Stomach (tissue), 9 donors: ENCODE results near the gene MMP21. TPM values are rescaled to one million over a fixed set of nuclear protein-coding genes. Genes with fewer than 3 reads are reported as not detected.

Experiments
- DNase-seq, 2 donors: peaks; one replicate each; pipeline versions ENCODE4 v3.0.0 to v3.0.0-alpha.2; 2013 to 2019
- H3K27ac ChIP-seq, 5 donors: fragments of 200-600 bp in 4 of 5; sonication (generic) in 4 of 5; one replicate each; pipeline ENCODE4 v1.5.1; 2013 to 2019; ENCODE audit warnings: mild to moderate bottlenecking in 1 of 5, moderate library complexity in 1 of 5
- H3K27me3 ChIP-seq, 3 donors: fragments of 200-600 bp; sonication (generic); one replicate each; pipeline ENCODE4 v1.5.1; 2017 to 2019; ENCODE audit warnings: mixed run types in 1 of 3
- H3K36me3 ChIP-seq, 4 donors: fragments of 200-600 bp; sonication (generic); 1 replicate in 3 of 4; 2 replicates in 1 of 4; pipeline ENCODE4 v1.5.1; 2016 to 2019
- H3K4me1 ChIP-seq, 4 donors: fragments of 200-600 bp; sonication (generic); one replicate each; pipeline ENCODE4 v1.5.1; 2016 to 2019
- H3K4me3 ChIP-seq, 4 donors: fragments of 200-600 bp; sonication (generic) in 3 of 4; one replicate each; pipeline ENCODE4 v1.5.1; 2016 to 2019; ENCODE audit warnings: mild to moderate bottlenecking in 1 of 4
- H3K9me3 ChIP-seq, 4 donors: fragments of 200-600 bp; sonication (generic); one replicate each; pipeline ENCODE4 v1.5.1; 2016 to 2019
- CTCF ChIP-seq, 7 experiments: fragments of 450-650 bp in 4 of 7; fragments of 200-600 bp in 3 of 7; sonication (generic) in 3 of 7; IDR thresholded peaks; one replicate each; pipeline ENCODE4 v1.5.1; 2016 to 2019; ENCODE audit warnings: antibody characterized with exemption in 7 of 7, control low read depth in 2 of 7, mild to moderate bottlenecking in 1 of 7
- EP300 ChIP-seq: sonication (generic); formaldehyde crosslinking; IDR thresholded peaks from one replicate; pipeline ENCODE4 v1.6.1; 2017; ENCODE audit warnings: antibody characterized with exemption
- POLR2A ChIP-seq, 4 donors: fragments of 450-650 bp; IDR thresholded peaks; one replicate each; pipeline ENCODE4 v1.6.1; 2016; ENCODE audit warnings: antibody characterized with exemption in 4 of 4, control low read depth in 2 of 4, mild to moderate bottlenecking in 1 of 4, moderate library complexity in 1 of 4
- POLR2AphosphoS5 ChIP-seq, 3 donors: sonication (generic); formaldehyde crosslinking; IDR thresholded peaks; one replicate each; pipeline ENCODE4 v1.6.1; 2016; ENCODE audit warnings: antibody characterized with exemption in 3 of 3
- WGBS, 5 donors: extraction: QIAGEN DNeasy Blood & Tissue Kit in 3 of 5; methylation state at CpG; one replicate each; pipeline versions ENCODE4 v1.1.5 to v1.1.7; 2013 to 2018; 5-methylcytosine and 5-hydroxymethylcytosine counted together
- intact Hi-C: fragments of 100-400 bp; cut with DNase I; formaldehyde crosslinking; loops from one replicate; pipeline ENCODE4 v1.15.1; 2023; ENCODE audit warnings: low total_unique reads
- polyA plus RNA-seq, 3 donors: library from polyadenylated mRNA; stranded (reverse); fragments of 200-250 nt; gene quantifications; one replicate each; pipeline ENCODE4 v1.2.3, GENCODE V29; 2013
- total RNA-seq, 5 donors: library from RNA; depleted of rRNA; stranded (reverse); fragments of >200 nt; gene quantifications; one replicate each; pipeline versions ENCODE4 v1.1.0 to v1.2.3, GENCODE V29; 2014 to 2016
- donor health status: healthy with polysubstance abuse.
- donor health status: Bipolar disorder and iron deficiency.
- donor health status: healthy.

MMP21 gene
- total and polyA plus RNA-seq, 8 donors: 0.45 TPM; not detected in 7

GRCh38 chr10:125815764-125816163 is 40.1 kb upstream of the MMP21 start:
- Histone ChIP-seq H3K27ac (no peak overlapping the region), H3K36me3 (peaks cover 18 to 51% (median 45%) of the 10 kb centered on the region in 4 donors), H3K4me3 (no peak overlapping the region), H3K27me3 (no peaks in the 10 kb centered on the region), H3K9me3 (no peaks in the 10 kb centered on the region), H3K4me1 (peaks cover 0 to 6% (median 0%) of the 10 kb centered on the region in 4 donors)
- 0 to 53% (median 39%) methylated on average over 1 of the region's 1 CpG for WGBS, 5 donors
- DNase-seq: no peak
- intact Hi-C loops: no loop called here
- TF ChIP-seq POLR2AphosphoS5 (IDR thresholded peaks at IDR 0.05): no peak
- no peak for TF ChIP-seq EP300
- no peak for TF ChIP-seq POLR2A (IDR thresholded peaks at IDR 0.05)
- TF ChIP-seq CTCF (IDR thresholded peaks at IDR 0.05): no peak

GRCh38 chr10:125812128-125812750 is 36.6 kb upstream of the MMP21 start:
- 59 to 79% (median 66%) methylated on average over 1 of the region's 1 CpG for WGBS, 5 donors
- intact Hi-C loops: no loop called here

GRCh38 chr10:125811251-125811650 is 35.6 kb upstream of the MMP21 start:
- peak in 1 of 2 donors; percentile 26 for DNase-seq
- H3K27ac ChIP-seq: no peak overlapping the region
- 86 to 96% (median 91%) methylated on average over 1 of the region's 1 CpG for WGBS, 5 donors
- H3K4me3 ChIP-seq: no peak overlapping the region
- H3K4me1 ChIP-seq: no peaks in the 10 kb centered on the region
- intact Hi-C loops: no loop called here
- TF ChIP-seq CTCF (IDR thresholded peaks at IDR 0.05) (no peak), POLR2A (IDR thresholded peaks at IDR 0.05) (no peak), EP300 (no peak), POLR2AphosphoS5 (IDR thresholded peaks at IDR 0.05) (no peak)
- H3K36me3 ChIP-seq: peaks cover 27 to 91% (median 85%) of the 10 kb centered on the region in 4 donors
- no peaks in the 10 kb centered on the region for H3K27me3 ChIP-seq
- no peaks in the 10 kb centered on the region for H3K9me3 ChIP-seq

More at GRCh38 chr10:125812128-125812750, 36.6 kb upstream of the MMP21 start:
- peak in 1 of 2 donors; percentile 46 for DNase-seq
- Histone ChIP-seq H3K27me3 (no peaks in the 10 kb centered on the region), H3K4me3 (no peak overlapping the region), H3K4me1 (no peaks in the 10 kb centered on the region), H3K9me3 (no peaks in the 10 kb centered on the region), H3K27ac (no peak overlapping the region), H3K36me3 (peaks cover 19 to 84% (median 76%) of the 10 kb centered on the region in 4 donors)
- TF ChIP-seq POLR2A (IDR thresholded peaks at IDR 0.05) (no peak), EP300 (no peak), CTCF (IDR thresholded peaks at IDR 0.05) (no peak), POLR2AphosphoS5 (IDR thresholded peaks at IDR 0.05) (no peak)

- Histone ChIP-seq H3K27ac (no peak overlapping the region), H3K9me3 (no peaks in the 10 kb centered on the region), H3K27me3 (no peaks in the 10 kb centered on the region), H3K4me1 (no peaks in the 10 kb centered on the region), H3K36me3 (peaks cover 12 to 91% (median 81%) of the 10 kb centered on the region in 4 donors), H3K4me3 (no peak overlapping the region)
- DNase-seq: no peak
- intact Hi-C loops: no loop called here
- TF ChIP-seq POLR2A (IDR thresholded peaks at IDR 0.05): no peak
- TF ChIP-seq EP300: no peak
- TF ChIP-seq POLR2AphosphoS5 (IDR thresholded peaks at IDR 0.05): no peak
- TF ChIP-seq CTCF (IDR thresholded peaks at IDR 0.05): no peak
- WGBS, 5 donors: 80 to 100% (median 86%) methylated on average over 1 of the region's 1 CpG
These were observed 32.4 kb upstream of the MMP21 start for GRCh38 chr10:125808047-125808446.
